Measurements from ENCODE around the gene CFAP157.

GRCh38 chr9:127758843-127759242, 52.1 kb downstream of the CFAP157 start:
- TF ChIP-seq EZH2 (IDR thresholded peaks at IDR 0.05; ENCODE audit: low read depth) (no peak), CTCF (conservative IDR thresholded peaks at IDR 0.05) (no peak)
